GM19043 (cell line): ENCODE results near the gene MGLL.
"Not testable (repeated sequence)": the region's sequence is repeated elsewhere in the genome, so short reads cannot be mapped to it uniquely, and the experiment has no call there.

Experiments used
- ATAC-seq: cut with Tn5 transposase; IDR thresholded peaks from one replicate; pipeline ENCODE4 v1.9.1; 2021; ENCODE audit warnings: low read depth; ENCODE audit not compliant: unreplicated experiment

MGLL gene

DNA sequence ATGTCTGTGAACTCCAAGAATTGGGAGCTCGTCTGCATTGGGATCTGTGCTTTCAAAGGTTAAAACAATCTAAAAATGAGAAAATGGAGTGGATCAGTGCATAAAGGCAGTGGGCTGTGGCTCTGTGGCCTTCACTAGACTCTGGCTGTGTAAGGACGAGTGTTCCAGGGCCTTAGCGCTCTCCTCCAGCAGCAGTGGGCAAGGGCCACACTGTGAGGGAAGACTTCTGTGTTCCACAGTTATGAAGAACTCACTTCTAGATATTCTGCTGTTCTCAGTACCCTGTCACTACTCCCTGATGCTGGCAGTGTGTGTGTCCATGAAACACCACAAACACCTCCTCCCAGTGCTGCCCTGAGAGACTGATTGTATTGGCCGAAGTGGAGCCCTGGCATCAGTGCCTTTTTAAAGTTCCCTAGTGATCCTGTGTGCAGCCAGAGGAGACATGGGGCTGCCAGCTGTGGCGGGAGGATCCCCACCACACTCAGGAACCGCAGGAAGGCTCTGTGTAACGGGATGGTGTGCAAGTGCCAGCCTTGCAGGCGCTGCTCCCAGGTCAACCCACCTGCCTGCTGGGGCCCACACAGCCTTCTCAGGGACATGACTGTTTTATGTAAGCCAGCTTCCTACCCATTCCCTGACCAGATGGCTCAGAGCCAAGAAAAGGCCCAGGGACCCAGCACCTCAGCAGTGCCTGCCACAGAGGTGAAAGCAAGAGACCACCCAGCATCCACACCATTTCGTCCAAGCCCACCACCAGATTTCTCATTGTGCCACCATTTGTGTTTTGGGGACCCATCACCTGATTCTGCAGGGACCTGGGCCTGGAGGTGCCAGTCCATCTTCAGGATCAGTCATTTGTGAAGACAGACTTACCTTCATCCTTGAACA is 109.2 kb downstream of the MGLL start:
- no peak for ATAC-seq

DNA sequence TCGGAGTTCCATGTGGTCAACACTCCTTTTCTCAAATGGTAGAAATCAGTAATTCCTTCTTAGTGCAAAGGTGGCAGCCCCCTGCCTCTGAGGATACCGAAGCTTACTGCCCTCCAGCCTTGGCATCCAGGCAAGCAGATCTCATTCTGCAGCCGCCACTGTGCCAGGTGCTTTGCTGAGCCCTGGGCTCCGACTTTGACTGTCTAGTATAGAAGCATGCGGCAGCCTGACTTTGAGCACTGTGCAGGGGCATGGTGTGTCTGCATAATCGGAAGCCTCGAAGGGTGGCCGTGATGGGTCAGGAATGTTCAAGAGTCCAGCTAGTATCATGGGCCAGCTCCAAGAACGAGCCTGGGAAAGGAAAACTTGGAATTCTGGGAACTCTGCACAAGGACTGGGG is 109.9 kb downstream of the MGLL start:
- no peak for ATAC-seq

DNA sequence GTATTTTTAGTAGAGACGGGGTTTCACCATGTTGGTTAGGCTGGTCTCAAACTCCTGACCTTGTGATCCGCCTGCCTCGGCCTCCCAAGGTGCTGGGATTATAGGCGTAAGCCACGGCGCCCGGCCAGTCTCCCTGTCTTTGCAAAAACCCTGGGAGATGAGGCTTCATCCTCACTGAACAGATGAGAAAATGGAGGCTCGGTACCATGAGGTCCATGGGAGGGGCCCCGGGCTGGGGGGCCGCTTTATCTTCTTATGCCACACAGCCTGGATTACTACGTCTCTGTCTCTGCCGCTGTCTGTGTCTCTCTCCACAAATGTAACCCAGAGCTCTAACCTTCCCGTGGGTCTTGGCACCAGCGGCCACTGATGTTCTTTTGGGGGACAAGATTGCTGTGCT is 110.4 kb downstream of the MGLL start:
- no peak for ATAC-seq

DNA sequence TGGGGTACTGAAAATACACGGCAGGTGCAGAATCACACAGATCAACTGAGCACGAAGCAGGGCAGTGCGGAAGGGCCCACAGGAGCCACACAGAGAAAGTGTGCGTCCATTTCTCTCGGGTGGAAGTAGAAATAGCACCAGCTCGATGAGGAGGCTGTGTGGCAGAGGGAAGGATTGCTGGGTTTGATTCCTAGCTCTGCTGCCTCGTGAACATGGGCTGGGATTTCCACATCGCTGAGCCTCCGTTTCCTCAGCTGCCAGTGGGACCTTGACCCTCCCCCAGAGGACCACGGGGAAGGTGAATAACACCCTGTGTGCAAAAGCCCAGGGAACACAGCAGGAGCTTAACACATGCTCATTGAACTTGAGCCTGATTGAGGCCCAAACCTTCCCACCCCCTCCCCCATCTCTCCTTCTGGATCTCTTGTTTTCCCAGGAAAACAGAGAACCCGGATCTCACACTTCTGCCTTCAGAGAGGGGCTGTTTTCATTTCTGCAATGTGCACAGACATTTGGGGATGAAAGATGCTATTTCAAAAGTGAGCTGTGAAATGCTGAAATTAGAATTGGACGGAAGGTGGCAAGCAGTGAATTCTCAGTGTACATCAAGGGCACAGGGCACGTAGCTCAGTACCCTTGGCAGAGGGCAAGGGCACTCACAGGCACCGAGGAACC is 111.2 kb downstream of the MGLL start:
- no peak for ATAC-seq

DNA sequence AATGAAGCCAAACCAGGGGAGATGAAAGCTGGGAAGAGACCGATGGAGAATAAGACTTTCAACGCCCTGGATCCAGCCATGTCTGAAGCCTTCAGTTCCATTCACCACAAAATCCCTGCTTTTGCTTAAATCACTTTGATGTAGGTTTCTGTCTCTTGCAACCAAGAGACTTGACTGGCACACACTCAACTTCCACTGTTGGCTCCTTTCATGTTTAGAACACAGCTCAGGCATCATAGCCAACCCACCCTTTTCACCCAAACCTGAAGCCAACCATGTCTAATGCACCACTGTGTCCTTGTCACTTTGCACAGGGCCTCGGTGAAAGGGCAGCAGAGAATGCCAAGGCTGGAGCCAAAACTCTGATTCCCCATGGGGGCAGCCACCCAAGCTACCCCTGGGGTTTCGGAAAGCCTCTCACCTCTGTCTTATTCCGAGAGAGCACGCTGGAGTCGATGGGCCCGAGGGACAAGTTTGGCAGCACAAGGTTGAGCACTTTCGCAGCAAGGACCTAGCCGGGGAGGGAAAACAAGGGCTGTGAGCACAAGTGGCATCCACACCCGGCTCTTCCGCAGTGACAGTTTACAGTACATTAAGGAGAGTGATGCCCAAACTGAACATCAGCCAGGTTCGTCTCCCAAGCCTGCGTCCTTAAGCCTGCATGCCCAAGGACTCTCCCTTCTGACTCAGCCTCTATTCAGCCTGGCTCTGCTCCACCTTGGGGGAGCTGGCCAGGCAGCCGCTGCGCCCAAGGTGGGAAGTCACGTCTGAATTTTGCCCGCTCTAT is 112.0 kb downstream of the MGLL start:
- ATAC-seq: no peak

DNA sequence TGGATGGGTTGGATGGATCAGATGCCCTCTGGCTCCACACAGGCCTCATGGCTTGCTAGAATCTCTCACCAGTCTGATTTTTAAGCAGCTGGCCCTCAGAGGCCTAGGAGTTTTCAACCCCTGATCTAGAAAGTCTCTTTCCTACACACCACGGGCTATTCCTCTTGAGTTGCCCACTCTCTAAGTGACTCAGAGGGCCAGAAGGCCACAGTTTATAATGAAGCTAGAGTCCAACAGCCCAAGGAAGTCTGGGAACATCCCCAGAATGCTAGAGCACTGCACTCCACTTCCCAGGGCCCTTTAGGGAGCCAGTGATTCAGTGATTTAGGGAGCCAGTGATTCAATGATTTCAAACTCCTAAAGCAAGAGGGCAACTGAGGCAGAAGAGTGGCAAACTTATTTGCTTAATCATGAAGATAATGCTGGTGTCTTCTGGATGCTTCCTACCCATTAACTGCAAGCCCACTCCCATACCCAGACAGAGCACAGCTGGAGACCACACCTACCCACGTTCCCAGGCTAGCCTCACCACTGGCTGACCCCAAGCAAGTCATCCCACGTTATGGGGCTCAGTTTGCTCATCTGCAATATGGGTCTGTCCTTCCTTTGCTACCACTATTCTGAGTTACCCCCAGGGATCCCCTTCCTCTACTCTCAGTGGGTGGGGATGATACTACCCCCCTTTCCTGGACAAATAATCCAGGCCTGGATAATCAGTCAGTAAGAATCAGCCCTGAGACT is 112.8 kb downstream of the MGLL start:
- ATAC-seq: no peak

DNA sequence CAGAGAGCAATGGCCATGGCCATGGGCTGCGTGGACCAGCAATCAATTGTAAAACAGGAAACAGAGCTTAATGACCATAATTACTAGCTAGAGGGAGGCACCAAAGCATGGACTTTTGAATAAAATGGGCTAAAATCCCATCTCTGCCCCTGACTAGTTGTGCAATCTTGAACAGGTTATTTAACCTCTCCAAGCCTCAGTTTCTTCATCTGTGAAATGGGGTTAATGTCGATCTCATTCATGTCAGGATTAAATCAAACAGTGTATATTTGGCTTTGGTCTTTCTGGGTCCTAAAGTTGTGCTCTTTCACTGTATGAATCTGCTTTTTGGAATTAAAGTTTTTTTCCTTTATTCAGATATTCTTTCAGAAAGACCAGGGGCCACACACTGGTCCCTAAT is 113.5 kb downstream of the MGLL start:
- ATAC-seq: no peak

DNA sequence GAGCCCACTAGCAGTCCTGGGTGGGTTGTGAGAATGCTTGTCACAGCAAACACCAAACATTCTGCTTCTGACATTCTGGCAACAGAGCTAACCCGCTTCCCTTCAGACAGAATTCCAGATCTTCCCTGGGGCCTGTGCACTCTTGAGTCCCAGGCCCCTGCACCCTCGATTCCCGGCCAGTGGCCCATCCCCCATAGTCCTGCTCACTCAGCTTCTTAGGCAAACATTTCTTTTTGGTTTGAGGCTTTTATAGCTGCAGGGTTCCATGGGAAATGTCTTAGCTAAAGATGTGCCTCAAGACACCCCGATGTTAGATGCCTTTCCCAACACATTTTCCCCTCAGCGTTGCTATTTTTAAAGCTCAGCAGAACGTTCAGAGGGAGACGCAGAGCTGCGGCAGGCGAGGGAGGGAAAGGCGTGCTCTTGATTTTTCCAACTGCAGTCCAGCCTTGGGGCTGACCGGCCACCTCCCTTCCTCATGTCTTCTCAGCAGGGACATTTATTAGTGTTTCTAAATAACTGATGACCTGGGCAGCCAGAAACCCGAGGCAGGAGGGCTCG is 114.4 kb downstream of the MGLL start:
- no peak for ATAC-seq

DNA sequence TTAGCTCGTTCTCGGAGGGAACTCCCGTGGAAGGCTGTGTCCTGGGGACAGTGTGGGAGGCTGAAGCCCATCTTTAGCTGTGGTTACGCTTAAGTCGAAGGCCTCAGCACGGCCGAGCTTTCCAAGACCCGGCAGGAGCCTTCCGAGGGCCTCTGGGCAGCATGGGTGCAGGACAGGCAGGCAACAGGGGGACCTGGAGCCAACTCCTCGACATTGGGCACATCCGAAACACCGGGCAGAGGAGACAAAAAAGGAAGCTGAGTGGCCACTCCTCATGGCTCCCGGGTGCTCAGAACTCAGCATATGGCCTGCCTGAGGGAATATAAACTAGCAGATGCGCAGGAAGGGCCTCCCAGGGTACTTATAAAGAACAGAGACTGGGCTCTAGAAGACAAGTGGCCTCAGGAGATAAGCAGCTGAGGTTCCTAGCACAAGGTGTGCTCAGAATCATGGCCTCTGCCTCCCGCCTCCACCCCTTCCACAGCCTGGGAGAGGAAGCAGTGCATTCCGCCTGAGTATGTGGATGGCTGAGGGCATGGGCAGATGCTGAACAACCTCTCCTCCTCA is 115.4 kb downstream of the MGLL start:
- ATAC-seq: no peak

DNA sequence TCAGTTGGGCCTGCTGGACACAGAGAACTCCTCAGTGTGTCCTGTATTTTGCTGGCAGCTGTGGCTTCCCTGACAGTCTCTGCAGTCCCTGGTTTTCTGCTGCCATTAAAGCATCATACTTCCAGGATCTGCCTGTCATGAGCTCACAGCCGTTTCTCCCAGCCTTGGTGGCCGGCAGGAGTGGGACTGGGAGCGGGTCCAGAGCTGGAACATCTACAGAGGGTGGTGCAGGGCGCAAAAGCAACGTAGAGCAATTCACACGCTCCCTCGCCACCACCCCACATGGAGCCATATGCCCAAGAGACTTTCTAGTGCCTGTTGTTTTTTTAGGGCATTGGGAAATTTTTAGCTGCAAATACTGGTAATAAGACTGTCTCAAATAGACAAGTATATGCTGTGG is 116.0 kb downstream of the MGLL start:
- ATAC-seq: no peak

DNA sequence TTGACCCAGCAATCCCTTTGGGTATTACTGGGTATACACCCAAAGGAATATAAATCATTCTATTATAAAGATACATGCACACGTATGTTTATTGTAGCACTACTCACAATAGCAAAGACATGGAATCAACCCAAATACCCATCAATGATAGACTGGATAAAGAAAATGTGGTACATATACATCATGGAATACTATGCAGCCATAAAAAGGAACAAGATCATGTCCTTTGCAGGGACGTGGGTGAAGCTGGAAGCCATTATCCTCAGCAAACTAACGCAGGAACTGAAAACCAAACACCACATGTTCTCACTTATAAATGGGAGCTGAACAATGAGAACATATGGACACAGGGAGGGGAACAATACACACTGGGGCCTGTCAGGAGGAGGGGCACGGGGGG is 117.5 kb downstream of the MGLL start:
- not testable (repeated sequence) for ATAC-seq

DNA sequence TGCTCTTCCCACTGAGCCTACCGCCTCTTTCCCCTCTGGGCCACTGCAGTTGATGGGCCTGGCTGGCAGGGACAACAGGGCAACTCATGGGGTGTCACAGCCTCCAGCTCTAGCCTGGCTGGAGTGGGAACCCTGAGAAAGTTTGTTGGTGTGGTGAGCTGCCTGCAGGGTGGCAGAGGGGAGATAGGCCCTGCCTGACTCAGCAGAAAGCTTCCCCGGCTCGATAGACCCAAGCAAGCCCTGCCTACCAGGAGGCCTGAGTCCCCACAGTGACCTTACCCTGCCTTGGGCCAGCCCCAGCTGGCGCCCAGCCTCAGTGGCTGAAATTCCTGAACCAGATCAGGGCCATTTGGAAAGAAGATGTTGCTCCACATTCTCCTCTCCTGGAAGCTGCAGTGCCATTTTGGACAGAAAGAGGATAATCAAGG is 120.2 kb downstream of the MGLL start:
- no peak for ATAC-seq

DNA sequence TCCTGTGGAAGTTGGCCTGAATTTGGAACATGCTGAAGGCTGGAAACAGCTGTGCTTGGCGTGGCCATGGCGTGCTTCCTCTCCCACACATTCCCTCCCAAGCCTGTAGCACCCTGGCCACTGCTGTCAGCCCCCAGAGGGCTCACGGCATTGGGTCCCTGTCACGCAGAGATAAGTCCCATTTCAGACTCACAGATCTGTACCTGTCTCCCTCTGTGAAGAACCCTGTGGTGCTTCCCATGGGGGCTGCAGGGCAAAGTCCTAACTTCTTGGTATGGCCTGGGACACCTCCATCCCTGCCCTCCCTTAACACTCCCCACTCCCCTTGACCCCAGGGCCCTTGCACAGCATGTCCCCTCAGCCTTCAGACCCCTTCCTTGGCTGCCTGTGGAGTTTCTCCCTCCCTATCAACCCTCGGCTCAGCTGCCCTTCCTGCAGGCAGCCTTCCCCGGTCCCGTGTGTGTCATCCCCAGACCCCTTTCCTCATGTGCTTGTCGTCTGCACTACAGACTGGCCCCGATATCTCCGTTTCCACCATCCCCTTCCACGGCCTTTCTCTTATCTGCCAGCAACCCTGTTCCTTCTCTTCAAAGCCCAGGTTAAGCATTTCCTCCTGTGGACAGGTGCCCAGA is 120.9 kb downstream of the MGLL start:
- ATAC-seq: no peak

DNA sequence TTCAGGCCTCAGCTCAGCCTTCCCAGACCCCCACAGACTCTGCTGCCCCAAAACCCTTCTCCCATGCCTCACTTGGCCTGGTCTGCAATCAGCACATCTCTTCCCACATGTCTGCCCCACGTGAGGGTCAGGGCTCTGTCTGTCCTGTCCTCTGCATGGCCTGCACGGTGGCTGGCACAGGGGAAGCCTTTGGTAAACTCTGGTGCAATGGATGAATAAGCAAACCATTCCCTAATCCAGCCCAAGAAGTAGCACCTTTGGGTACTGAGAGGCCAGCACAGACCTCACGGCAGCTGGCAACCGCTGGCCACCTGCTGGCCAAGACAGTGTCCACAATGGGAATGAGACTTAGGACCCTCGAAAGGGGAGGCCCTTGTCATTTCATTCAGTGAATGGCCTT is 121.9 kb downstream of the MGLL start:
- ATAC-seq: no peak

DNA sequence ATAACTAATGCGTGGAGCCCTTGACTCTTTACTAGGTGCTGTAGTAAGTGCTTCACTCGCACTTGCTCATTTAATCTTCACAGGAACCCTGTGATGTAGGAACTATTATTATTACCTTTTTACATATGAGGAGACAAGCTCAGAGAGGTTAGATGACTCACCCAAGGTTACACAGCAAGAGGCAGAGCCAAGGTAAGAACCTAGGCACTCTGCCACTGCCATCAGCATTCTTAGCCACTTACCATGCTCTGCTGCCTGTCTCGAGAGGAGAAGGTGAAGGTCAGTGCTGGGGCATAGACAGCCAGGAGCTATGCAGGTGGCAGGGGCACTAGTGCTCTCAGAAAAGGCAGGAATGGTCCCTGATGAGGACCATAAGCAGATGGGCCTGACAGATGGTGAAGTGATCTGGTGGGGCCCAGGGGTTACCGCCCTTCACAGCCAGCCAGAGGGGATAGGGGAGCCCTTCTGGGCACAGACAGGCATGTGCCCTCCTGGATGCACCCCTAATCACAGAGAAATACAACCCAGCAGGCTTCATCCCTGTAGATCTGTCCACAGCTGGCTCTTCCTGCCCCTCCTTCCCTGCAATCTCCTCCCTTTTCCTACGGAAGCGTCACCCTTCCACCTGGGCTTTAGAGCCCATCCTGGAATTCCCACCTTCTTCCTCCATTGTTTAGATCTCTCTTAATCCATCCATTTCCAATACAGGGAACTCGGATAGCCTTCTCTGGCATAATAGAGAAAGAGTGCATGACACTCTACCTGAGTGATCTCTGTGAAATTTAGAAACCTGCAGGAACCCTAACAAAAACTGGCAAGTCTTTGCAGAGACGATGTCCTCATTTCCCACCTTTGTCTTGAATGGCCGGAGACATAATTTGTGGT is 122.7 kb downstream of the MGLL start:
- ATAC-seq: no peak

DNA sequence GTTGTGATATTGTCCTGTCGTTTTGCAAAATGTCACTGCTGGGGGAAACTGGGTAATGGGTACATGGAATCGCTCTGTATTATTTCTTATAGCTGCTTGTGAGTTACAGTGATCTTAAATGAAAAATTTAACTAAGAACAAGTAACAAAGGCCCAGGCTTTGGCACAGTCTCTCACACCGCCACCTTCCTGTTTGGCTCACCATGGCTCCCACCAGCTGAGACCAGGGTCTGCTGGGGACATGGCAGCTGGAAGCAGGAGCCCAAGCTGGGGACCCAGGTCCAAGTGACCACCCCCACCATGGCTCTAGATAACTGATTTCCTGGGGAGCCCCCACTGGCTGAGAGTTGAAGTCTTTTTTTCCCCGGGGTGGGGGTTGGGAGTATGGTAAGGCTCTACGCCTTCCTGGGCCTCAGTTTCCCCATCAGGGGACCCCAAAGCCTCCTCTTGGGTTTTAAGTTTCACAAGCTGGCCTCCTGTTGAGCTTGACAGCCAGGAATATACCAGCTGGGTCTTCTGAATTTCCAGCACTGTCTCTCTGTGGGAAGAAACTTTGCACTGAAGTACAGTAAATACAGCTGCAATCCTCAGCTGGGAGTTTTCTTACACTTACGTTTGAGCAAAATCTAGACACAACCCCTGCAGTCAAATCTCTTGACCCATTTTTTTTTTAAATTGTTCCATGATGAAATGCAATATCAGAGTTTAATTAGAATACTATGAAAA is 123.5 kb downstream of the MGLL start:
- no peak for ATAC-seq

DNA sequence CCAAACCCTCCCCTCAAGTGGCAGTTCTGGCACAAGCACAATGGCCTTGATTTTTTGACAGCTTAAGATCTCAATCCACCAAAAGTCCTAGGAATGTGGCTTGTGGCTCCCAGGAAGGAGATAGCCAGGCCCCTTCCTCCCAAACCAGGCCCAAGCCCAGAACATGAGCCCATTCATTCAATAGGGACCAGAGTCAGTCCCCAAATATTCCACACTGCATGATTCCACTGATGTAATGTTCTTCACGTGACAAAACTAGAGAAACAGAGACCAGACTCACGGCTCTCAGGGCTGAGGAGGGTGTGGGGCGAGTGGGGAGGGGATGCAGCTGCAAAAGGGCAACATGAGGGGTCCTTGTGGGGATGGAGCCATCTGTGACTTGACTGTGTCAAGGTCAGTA is 124.0 kb downstream of the MGLL start:
- ATAC-seq: no peak
